Measurements from ENCODE around the gene BBS9.

Gene BBS9

DNA sequence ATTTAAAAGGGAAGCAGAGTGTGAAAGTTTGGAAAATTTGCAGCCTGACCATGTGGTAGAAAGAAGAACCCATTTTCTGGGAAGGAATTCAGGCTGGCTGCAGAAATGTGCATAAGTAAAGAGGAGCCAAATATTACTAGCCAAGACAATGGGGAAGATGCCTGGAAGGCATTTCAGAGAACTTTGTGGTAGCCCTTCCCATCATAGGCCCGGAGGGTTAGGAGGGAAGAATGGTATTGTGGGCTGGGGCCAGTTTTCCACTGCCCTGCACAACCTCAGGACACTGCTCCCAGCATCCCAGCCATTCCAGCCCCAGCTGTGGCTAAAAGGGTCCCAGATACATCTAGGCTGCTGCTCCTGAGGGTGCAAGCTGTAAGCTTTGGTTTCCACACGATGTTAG lies 497.5 kb downstream of the BBS9 start:
- DNase-seq: no peak

- DNase-seq: no peak
These were observed 498.4 kb downstream of the BBS9 start for GRCh38 chr7:33627741-33628140.

- DNase-seq: no peak
These were observed 499.5 kb downstream of the BBS9 start for GRCh38 chr7:33628894-33629293.

GRCh38 chr7:33630359-33630758 lies 501.0 kb downstream of the BBS9 start:
- DNase-seq: no peak

- DNase-seq: no peak
These were observed 503.0 kb downstream of the BBS9 start for GRCh38 chr7:33632322-33632721.

DNA sequence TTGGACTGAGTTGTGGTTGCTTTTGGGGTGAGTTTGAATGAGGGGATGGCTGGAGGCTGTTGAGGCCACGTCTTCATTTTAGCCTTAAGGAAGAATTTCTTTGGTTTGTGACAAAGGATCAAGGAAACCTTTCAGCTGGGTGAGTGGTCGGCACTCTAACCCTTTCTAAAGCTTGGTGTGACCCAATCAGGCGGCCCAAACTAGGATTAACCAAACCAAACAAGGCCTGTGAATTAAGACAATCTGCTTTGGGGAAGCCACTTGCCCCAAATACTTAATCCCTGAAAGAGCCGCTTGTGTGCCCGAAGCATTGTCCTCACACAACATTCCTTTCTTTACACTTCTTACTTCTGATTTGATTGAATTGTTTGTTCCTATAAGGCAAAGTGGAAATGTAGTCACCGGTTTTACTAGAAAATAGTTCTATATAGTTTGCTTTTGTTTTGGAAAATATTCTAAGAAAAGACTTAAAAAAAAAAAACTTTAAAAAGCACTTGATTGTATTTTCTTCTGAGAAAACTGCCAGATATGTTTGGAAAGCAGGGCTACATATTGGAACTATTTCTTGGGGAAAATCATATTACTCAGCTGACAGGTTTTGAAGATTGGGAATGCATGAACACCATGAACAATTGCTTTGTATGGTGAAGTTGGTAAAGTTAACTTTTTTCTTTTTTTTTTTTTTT lies 503.6 kb downstream of the BBS9 start:
- no peak for DNase-seq

DNA sequence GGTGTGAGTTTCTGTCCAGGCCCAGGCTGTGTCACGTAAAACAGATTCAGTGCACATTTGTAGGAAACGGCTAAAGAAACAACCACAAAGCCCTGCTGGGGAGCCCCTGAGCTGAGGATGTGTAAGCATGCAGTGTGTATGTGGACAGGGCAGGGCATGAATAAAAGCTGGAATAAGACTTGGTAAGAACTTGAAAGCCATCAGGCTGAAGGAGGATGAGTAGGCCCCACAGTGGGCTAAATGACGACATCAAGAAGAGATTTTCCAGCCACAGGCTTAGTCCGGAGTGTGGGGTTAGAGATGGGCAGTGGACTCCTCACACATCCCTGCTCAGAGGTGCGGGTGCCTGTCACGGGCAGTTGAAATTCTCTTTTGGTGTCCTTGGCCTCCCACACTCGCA lies 505.2 kb downstream of the BBS9 start:
- no peak for DNase-seq

GRCh38 chr7:33636359-33636758 lies 507.0 kb downstream of the BBS9 start:
- DNase-seq: no peak

- DNase-seq: no peak
These were observed 510.3 kb downstream of the BBS9 start for GRCh38 chr7:33639552-33640197.

GRCh38 chr7:33640741-33641140 lies 511.4 kb downstream of the BBS9 start:
- DNase-seq: no peak

DNA sequence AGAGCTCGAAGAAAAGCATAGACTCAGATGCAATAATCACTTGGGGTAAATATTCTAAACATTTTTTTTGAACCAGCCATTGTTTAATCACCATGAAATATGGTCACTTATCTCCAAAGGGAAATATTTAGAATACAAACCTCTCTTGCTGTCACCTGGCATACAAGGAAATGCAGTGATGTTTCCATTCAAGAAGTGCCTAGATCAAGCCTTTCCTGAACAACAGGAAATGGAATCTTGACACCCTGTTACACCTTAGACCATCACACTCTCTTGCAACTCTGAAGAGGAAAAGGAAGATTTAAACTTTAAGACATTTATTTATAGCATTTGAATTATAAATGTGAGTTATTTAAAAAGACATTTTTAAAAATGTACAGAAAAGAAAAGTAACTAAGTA lies 512.9 kb downstream of the BBS9 start:
- no peak for DNase-seq

DNA sequence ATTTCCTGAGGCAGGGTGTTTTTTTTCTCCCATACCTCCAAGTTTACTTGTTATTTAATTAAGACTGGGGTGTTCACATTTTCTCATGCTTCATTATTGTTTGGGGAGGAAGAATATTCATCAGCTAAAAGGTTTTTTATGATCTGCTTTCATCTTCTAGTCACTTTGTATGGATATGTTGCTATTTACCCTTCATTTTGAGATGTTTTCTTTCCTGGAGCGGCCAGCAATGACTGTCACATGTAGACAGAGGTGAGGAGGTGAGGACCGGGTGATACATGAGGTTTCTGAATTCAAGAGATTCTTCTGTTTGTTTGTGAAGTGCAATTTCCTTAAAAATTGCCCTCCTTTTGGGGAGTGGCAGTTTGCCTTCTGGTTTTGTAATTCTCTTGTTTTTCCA lies 514.2 kb downstream of the BBS9 start:
- no peak for DNase-seq

DNA sequence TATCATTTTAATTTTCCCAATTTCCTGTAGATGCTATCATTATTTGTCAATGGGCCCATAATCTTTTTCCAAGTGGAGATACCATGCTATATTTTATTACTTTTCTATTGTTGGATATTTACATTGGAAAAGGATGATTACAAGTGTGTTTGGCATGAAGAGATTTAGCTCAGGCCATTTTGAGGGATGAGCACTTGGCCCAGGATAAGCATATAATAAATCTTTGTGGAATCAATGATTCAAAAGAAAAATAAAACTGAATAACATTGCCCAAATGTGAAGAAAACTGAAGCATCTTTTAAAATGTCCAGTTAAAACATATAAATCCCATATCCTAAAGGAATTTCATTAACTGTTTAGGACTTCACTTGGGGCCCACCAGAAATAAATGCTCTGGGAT lies 515.1 kb downstream of the BBS9 start:
- no peak for DNase-seq

- DNase-seq: no peak
These were observed 515.7 kb downstream of the BBS9 start for GRCh38 chr7:33645104-33645503.

GRCh38 chr7:33646166-33646565 lies 516.8 kb downstream of the BBS9 start:
- no peak for DNase-seq

DNA sequence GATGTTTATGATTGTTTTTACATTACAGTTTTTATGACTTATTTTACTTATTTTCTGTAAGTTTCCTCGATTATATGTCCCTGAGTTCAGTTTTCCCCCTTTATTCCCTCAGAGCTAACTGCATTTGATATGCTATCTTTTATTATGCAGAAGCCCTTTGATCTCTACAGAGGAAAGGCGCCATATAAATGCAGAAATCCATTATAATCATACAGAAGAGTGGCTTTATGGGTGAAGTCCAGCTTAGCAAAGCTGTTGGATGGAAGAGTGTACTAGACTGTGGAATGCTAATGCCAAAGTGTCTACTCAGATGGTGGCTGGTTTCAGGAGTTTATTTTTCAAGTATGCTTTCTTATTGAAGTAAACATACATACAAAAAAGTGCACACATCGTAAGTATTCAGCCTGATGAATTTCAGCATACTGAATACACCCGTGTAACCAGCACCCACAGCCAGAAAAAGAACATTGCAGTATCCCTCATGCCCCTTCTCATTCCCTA lies 517.6 kb downstream of the BBS9 start:
- DNase-seq: no peak

DNA sequence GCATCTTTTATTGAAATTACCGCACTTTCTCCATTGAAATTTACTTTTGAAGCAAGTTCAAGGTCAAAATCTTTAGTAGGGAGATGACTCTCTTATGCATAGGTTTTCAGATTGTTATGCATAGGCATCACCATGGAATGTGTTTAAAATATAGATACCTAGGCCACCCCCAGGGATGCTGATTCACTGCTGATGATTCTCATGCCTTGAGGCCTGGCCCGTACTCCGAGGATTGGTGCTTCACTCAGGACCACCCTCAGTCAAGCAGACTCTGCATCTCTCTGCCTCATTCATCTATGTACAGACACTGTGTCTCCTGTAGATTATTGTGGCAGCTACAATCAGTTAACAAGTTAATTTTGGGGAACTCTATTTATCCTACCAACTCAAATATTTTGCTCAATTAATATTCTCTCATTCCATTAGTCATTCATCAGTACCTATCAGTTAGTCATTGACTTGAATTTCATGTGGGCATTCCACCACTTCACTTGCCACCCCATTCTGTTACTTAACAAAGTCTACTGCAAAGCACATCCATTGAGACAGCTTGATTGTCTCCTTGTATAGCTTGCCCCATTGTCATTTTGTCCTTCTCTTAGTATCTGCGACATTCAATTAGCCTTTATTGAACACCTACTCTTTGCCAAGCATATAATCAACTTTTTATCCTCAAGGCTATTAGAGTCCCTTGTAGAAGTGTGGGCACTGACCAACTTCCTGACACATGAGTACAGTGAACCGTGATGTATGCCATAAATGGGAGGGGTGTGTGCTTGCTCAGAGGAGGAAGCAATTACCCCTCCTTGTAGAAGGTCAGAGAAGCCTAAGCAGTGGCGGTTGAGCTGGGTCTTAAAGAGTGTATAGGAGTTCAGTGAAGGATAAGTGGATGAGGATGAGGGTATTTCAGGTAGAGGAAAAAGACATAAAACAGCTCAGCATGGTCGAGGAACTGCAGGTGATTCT lies 520.4 kb downstream of the BBS9 start:
- no peak for DNase-seq

DNA sequence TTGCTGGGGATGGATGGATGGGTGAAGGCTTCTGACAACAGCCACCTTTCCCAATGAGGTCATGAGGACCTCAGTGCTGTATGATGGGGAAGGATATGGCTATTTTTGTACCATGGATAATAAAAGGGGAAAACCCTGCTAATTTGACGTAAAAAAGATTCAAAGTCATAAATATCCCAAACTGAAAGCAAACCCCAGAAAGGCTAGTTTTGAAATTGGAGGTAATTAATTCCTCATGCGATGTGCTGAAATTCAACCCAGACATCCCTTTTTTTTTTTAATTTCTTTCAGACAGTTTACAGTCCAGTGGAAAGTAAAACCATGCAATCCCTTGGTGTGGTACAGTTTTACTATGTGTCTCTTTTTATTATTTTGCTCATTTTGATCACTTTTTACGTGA lies 521.5 kb downstream of the BBS9 start:
- DNase-seq: no peak

DNA sequence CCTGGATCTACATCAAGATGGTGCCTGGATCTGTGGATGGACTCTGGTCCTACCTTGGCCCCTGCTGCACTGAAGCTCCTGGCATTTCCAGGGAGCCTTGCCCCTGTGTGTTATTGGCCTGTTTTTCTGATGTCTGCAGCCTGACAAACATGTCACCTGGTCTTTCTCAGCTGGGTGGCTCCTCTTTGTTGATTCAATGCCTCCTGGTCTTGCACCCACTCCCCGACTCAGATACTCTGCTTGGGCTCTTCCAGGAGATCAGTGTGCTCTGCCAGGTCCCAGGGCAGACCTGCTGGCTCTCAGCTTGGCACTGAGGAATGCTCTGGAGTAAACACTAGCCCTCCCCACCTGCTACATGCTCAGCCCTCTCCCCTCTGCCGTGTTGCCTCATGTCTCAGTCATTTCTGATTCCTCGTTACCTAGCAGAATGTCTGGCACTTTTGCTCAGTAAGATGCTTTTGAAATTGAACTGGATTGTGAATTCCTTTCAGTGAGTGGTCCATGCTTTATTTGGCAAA lies 522.7 kb downstream of the BBS9 start:
- no peak for DNase-seq

GRCh38 chr7:33654676-33655075 lies 525.3 kb downstream of the BBS9 start:
- DNase-seq: no peak
